HG03066 (cell line): ENCODE results near the gene HRH3.
A peak's percentile ranks its signal among the peaks of the same experiment; 100 is the strongest.

Experiments
- ATAC-seq: cut with Tn5 transposase; IDR thresholded peaks from one replicate; pipeline ENCODE4 v1.9.1; 2021; ENCODE audit warnings: low read depth; ENCODE audit not compliant: unreplicated experiment

HRH3 gene

DNA sequence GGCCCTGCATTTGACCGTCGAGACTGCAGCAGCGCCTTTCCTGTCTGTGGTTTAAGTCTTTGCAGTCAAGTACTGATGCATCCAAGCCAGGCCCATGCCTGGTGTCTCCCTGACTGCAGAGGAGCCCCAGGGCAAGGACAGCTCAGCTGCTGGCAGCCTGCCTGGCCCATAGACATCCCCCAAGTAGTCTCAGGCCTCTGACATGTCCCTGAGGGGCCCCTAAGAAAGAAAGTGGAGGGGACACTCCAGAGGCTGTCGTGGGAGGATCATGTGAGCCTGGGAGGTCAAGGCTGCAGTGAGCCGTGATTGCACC lies 18.0 kb downstream of the HRH3 start:
- ATAC-seq, result no peak

DNA sequence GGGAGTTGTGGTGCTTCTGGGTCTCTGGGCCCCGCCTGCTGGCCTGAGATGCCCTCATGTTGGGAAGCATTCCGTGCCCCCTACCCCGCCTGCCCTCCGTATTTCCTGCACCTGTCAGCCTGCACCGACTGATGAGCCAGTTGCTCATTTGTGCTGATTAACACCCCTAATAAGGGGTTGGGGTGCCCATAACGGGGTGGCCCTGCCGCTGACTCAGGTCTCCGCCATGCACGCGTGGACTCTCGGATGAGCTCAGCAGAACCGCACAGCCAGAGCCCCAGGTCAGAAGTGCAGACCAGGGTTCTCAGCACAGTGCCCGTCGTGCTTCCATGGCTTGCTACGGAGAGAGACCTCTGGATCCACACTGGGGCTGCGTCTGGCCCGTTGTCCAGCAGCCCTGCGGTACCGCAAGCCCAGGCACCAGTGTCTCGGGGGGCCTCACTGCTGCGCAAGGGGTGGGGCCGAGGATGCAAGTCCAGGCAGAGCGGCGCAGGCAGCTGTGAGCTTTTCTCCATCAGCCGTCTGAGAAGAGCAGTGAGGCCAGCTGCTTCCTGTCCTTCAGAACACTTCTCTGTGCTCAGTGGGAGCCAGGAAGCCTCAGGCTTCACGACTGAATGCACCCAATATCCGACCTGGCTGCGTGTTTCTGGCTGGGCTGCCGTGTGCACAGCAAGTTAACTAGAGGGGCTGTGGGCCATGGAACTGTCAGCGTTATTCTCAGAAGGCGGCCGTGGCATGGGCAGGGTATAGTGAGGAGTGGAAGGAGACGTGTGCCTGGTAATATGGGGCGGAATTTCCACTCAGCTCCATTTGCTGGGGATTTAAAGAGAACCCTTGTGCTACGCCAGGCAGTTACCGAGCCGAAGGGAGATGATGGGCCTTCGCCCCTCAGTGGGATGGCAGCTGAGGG lies 18.6 kb downstream of the HRH3 start:
- ATAC-seq, result peak; percentile 65

DNA sequence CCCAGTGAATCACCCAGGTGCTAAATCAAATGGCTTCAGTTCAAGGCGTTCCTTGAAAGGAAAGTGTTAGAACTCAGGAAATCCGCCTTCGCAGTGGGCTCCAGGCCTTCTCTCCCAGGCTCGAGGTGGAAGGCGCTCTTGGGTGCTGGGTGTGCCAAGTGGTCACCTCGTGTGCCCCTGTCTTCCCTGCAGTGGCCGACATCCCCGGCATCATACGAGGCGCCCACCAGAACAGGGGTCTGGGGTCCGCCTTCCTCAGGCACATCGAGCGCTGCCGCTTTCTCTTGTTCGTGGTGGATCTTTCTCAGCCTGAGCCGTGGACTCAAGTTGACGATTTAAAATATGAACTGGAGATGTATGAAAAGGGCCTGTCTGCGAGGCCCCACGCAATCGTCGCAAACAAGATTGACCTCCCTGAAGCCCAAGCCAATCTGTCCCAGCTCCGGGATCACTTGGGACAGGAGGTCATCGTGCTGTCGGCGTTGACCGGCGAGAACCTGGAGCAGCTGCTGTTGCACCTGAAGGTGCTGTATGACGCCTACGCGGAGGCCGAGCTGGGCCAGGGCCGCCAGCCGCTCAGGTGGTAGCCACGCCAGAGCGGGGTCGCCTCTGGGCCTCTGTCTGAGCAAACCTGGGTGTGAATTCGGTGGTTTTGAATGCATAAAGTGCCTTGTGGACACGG lies 19.4 kb downstream of the HRH3 start:
- ATAC-seq, result no peak

DNA sequence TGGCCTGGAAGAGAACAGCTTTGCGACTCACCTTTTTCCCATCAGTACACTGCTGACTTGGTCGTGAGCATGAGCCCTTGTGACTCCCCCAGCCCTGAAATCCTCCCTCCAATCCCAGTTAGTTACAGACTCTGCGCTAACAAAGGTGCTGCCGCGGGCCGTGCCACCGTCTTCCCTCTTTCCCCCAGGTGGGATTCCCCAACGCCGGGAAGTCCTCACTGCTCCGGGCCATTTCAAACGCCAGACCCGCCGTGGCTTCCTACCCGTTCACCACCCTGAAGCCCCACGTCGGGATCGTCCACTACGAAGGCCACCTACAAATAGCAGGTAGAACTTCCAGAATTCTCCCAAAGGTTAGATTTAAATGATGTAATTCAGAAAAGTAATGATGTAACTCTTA lies 21.1 kb downstream of the HRH3 start:
- no peak for ATAC-seq

DNA sequence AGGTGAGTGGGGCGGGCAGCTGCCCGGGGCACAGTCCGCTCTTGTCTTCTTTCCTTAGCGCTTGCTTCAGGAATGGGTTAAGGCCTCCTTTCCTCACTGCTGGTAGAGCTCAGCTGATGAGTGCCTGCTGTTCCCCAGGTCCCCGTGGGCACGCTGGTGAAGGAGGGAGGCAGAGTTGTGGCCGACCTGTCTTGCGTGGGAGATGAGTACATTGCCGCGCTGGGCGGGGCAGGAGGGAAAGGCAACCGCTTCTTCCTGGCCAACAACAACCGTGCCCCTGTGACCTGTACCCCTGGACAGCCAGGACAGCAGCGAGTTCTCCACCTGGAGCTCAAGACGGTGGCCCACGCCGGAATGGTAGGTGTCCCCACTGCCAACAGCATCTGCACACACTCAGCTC lies 21.6 kb downstream of the HRH3 start:
- no peak for ATAC-seq

DNA sequence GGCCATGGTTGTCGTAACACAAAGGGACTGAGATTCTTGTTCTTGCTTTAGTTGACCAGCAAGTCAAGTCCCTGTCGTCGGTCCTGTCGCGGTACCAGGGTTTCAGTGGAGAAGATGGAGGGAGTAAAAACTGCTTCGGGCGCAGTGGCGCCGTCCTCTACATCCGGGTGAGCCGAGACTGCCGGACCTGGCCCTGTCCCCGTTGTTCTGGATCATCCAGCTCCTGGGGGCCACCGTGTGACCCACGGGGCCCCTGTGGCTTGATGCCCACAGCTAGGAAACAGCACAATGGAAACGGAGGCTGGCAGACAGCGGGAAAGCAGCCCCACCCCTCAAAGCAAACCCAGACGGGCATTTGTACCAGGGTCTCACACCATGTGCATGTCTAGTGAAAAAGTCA lies 22.3 kb downstream of the HRH3 start:
- ATAC-seq, result no peak

DNA sequence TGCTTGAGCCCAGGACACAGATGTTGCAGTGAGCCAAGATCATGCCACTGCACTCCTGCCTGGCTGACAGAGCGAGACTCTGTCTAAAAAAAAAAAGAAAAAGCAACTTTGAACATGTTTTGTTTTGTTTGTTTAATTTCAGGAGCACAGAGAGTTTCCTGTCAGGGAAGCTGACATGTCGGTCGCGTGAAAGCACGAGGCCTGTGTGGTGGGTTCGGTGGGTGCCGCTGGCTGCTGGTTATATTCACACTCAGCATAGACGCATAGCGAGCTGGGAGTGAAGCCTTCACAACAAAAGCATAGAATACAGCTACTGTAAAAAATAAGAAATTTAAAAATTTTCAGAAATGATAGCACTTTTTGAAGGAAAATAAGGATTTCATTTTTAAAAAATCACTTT lies 22.8 kb downstream of the HRH3 start:
- ATAC-seq, result no peak

DNA sequence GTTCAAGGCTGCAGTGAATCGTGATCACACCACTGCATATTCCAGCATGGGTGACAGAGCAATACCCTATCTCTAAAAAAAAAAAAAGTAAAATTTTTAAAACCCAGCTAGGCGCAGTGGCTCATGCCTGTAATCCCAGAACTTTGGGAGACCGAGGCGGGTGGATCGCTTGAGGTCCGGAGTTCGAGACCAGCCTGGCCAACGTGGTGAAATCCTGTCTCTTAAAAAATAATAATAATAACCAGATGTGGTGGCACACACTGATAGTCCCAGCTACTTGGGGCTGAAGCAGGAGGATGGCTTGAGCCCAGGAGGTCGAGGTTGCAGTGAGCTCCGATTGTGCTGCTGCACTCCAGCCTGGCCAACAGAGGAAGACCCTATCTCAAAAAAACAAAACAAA lies 23.8 kb downstream of the HRH3 start:
- ATAC-seq, result no peak

DNA sequence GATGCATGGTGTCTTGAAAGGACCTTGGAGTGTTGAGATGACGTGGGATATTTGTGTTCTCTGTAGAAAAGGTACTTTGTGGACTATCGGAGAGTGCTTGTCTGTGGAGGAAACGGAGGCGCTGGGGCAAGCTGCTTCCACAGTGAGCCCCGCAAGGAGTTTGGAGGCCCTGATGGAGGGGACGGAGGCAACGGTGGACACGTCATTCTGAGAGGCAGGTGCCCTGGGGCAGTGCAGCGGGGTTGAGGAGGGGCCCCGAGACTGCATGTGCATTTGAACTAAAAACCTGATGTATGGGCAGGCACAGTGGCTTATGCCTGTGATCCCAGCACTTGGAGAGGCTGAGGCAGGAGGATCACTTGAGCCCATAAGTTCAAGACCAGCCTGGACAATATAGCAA lies 24.3 kb downstream of the HRH3 start:
- no peak for ATAC-seq

DNA sequence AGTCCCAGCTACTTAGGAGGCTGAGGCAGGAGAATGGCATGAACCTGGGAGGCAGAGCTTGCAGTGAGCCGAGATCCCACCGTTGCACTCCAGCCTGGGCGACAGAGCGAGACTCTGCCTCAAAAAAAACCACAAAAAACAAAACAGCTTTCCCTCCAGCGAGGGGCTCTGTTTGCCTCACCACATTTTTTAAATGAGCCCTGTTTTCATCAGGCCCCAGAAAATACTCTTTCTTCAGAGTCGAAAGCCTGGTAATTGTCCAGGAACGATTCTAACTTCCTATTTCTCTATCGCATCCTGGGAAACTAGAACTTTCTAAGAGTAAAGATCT lies 25.0 kb downstream of the HRH3 start:
- no peak for ATAC-seq

DNA sequence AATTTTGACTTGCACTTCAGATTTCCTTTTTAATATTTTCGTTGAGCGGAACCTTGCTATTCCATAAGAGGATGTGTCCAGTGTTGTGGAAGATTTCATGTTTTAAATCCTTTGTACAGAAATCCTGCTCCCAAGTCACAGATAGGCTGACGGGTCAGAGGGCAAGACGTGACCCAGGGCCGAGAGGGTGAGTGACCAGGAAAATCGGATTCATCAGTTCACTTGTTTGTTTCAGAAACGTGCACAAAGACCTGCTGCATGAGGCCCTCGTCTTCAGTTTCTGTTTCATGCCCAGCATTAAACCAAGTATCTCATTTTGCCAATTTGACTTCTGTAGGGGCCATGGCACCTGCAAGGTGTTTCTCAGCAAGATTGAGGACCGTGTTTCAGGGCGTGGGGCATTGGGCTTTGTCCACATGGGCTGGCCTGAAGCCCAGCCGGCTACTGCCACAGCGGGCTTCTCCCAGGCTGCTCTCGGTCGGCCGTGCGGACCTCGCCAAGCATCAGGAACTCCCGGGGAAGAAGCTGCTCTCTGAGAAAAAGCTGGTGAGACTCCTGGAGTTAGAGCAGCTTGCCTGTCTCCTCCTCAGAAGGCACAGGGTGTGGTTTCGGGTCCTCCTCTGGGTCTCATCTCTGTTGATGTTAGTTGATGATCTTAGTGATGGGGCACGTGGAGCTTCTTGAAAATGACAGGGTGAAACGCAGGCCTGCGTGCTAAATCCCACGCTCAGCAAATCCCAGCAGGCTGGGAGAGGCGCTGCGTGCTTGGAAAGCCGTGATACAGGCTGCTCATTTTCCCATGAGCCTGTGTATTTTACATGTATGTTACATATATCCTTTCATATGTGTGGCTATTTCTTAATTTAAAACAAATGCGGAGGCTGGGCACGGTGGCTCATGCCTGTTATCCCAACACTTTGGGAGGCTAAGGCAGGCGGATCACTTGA lies 26.7 kb downstream of the HRH3 start:
- ATAC-seq, result no peak

DNA sequence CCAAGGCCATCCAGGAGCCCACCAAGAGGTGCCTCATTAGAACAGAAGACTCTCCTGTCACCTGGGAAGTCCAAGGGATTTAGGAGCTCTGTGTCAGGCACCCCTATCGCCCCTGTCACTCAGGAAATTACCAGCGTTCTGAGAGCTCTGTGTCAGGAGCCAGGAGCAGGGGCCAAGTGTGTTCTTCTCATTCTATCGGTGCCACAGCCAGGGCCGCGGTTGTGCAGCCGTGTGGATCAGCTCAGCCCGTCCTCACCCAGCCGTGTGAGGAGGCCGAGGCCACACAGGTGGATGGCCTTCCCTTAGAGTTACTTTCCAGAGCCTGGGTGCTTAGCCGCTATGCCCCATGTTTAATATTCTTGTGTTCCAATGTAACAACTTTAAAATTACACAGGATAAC lies 27.4 kb downstream of the HRH3 start:
- ATAC-seq, result no peak

DNA sequence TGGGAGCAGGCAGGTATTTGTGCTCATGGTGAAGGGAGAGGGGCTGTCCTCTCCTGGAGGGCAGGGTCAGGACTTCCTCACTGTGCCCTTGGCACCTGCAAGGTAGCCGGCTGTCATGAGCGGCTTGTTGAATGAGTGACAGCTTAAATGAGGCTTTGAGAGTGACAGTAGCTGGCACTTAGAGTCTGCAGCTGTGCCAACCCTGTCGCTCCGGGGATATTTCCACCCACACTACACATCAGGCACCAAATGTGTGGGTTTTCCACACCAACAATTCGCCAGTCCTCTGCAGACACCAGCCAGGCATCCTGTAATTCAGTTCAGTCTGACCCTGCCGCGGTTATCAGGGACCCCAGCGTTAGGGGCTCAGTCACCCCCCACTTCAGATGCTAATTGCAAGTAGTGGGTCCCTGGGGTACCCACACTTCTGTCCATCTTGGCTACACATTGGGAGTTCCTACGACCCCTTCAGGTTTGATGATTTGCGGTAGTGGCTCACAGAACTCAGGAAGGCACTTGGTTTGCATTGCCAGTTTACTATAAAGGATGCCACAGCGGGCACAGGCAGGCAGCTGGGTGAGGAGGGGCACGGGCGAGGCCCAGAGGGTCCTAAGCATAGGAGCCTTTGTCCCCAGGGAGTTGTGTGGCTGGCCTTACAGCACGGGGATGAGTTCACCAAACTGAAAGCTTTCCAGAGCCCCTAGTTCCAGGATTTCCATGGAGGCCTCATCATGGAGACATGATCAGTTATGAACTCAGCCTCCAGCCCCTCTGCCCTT lies 28.1 kb downstream of the HRH3 start:
- no peak for ATAC-seq

DNA sequence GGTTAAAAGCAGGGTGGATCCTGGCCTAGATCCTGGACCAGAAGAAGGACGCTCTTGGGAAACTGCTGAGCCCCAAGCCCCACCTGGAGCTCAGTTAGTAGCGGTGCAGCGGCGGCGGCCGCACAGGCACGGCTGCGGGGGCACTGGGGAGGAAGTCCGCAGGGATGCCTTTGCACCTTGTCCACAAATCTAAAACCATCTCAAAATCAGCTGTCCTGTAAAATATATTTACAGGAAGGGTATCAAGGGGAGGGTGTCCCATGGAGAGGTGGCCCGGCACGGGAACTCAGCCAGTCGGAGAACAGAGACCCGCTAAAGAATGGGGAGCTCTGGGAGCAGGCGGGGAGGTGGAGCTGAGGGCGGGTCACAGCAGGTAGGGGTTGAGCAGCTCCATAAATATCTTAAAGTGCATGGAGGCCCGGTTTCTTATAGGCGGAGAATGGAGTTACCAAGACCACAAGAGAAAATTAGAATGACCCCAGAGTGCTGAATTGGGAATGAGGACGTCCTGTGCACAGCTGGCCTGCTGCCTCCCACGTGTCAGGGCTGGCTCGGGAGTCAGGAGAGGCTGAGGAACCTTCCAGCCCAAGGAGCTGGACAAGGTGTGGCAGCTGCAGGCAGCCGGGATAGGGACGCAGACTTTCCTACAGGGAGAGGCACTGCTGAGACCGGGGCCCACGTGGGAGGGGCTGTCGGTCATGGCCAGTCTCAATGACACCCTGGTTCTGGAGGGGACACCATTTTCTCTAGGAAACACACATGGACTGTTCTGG lies 29.3 kb downstream of the HRH3 start:
- ATAC-seq, result no peak

DNA sequence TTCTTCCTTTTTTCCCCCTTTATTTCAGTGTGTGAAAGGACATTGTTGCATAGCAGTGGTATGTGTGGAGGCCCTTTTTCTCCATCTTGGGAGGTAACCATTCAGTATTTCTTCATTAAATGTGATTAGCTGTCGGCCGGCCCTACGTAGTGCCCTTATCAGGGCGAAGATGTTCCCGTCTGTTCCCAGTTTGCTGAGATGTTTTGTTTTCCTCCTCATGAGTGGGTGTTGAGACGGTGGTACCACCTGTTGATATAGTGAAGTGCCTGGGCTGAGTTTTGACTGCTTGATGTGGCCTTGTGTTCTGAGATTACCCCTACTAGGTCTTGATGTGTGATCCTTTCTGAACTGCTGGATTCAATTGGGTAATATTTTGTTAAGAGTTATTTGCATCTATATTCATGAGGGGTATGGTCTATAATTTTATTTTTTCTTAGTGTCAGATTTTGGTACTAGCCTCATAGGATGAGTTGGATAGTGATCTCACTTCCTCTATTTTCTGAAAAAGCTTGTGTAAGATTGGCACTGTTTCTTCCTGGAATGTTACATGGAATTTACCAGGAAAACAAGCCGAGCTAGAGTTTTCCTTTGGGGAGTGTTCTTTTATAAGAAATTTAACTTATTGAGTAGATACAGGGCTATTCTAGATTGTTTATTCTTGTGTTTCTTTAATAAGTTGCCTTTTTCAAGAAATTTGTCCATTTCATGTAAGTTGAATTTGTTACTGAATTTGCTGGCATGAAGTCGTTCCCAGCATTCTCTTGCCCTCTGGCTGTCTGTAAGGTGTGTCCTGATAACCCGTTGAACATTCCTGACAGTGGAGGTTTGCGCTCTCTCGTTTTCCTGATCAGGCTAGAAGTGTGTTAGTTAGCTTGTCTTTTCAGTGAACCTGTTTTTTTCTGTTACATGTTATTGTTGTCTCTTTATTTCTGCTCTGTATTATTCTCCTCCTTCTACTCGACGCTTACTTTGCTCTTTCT lies 32.9 kb downstream of the HRH3 start:
- ATAC-seq, result no peak

DNA sequence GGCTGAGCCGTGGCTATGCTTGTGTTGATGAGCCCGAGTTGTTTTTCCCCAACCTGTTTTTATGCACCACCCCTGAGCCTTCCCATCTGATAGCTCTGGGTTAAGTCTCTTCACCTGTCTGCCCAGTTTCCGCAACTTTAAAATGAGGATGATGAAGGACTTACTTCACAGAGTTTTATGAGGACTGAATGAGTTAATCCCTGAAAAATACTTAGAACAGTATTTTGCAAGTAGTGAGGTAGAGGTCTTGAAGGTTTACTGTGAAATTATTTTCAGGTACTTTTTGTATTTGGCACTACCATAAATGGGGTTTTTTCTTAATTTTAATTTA lies 34.0 kb downstream of the HRH3 start:
- no peak for ATAC-seq

DNA sequence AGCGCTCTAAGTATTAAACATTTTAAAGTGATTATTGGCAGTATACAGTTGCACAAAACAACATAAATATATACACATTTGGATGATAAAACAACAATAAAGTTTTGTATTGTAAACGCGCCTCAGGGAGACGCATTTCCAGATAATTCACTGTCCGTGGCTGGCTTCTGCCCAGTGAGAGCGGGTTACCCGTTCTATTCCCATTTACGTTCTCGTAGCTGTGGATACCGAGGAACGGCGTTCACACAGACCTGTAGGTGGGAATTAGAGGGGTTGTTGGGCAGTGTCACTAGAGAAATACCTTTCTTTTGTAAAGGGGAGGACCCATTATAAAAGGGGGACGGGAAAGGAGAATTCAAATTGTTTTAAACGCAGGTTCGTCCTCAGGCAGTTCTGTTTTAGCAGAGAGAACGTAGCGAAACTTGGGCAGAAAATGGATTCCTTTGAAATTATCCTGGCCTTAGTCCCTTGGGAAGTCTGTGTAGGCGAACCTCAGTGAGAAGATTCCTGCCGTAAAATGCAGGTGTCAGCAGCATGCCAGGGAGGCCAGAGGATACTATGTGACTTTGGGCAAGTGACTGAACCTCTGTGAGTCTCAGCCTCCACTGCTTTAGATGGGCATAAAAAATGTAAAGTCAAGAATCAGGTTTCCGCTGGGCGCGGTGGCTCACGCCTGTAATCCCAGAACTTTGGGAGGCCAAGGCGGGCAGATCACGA lies 36.5 kb downstream of the HRH3 start:
- ATAC-seq, result no peak
